Endothelial cell of umbilical vein (primary cell): ENCODE results near the gene PRDM16.

Experiments
- CTCF ChIP-seq, 2 donors: IDR thresholded peaks; 1 replicate in 1 of 2; 2 replicates in 1 of 2; pipeline ENCODE4 v1.5.1; 2011; ENCODE audit warnings: low read length in 2 of 2, mild to moderate bottlenecking in 2 of 2, moderate library complexity in 2 of 2, control low read depth in 1 of 2, inconsistent platforms in 1 of 2, low read depth in 1 of 2; ENCODE audit not compliant: insufficient read depth in 1 of 2; ENCODE audit errors: extremely low read depth in 1 of 2
- EZH2 ChIP-seq: IDR thresholded peaks from 2 replicates; pipeline ENCODE4 v1.6.1; 2012; ENCODE audit warnings: borderline replicate concordance, low read depth, mild to moderate bottlenecking, moderate library complexity, low read length, inconsistent platforms; ENCODE audit not compliant: severe bottlenecking
- FOS ChIP-seq: IDR thresholded peaks from 2 replicates; pipeline ENCODE4 v1.6.1; 2011; ENCODE audit warnings: mild to moderate bottlenecking, low read length, moderate library complexity, borderline replicate concordance; ENCODE audit not compliant: insufficient read depth
- GATA2 ChIP-seq: IDR thresholded peaks from 2 replicates; pipeline ENCODE4 v1.7.0; 2011; ENCODE audit warnings: low read depth, mild to moderate bottlenecking, moderate library complexity, mixed read lengths, low read length; ENCODE audit not compliant: insufficient read length, insufficient read depth
- JUN ChIP-seq: IDR thresholded peaks from 2 replicates; pipeline ENCODE4 v1.6.1; 2011; ENCODE audit warnings: borderline replicate concordance, low read depth; ENCODE audit not compliant: insufficient read length, insufficient read depth
- MAX ChIP-seq: IDR thresholded peaks from 2 replicates; pipeline ENCODE4 v1.6.1; 2011; ENCODE audit not compliant: insufficient read depth, insufficient read length
- MYC ChIP-seq: IDR thresholded peaks from one replicate; pipeline ENCODE4 v1.6.1; 2011; ENCODE audit warnings: mild to moderate bottlenecking, low read depth, low read length
- POLR2A ChIP-seq: IDR thresholded peaks from 2 replicates; pipeline ENCODE4 v1.6.1; 2012; ENCODE audit warnings: low read depth, mild to moderate bottlenecking, control low read depth, low read length
- POLR2AphosphoS5 ChIP-seq: IDR thresholded peaks from 2 replicates; pipeline ENCODE4 v1.6.1; 2012; ENCODE audit warnings: low read depth, mild to moderate bottlenecking, control low read depth, low read length, moderate library complexity; ENCODE audit not compliant: insufficient read depth

- no peak for TF ChIP-seq CTCF (IDR thresholded peaks at IDR 0.05; ENCODE audit: extremely low read depth in 1 of 2, insufficient read depth in 1 of 2, low read depth in 1 of 2, low read length in 2 of 2)
- no peak for TF ChIP-seq POLR2AphosphoS5
- no peak for TF ChIP-seq POLR2A
- TF ChIP-seq FOS = no peak
- no peak for TF ChIP-seq JUN
- no peak for TF ChIP-seq EZH2
- no peak for TF ChIP-seq MYC
- no peak for TF ChIP-seq MAX
- TF ChIP-seq GATA2 = no peak
Observed at GRCh38 chr1:3139451-3139852, 70.4 kb downstream of the PRDM16 start.
